ENCODE measurements around the gene PDE2A. TPM values are rescaled to one million over a fixed set of nuclear protein-coding genes. Genes with fewer than 3 reads are reported as not detected.

PDE2A gene
- total RNA-seq, 1 donor from 2014 or later = 0.11 TPM

DNA sequence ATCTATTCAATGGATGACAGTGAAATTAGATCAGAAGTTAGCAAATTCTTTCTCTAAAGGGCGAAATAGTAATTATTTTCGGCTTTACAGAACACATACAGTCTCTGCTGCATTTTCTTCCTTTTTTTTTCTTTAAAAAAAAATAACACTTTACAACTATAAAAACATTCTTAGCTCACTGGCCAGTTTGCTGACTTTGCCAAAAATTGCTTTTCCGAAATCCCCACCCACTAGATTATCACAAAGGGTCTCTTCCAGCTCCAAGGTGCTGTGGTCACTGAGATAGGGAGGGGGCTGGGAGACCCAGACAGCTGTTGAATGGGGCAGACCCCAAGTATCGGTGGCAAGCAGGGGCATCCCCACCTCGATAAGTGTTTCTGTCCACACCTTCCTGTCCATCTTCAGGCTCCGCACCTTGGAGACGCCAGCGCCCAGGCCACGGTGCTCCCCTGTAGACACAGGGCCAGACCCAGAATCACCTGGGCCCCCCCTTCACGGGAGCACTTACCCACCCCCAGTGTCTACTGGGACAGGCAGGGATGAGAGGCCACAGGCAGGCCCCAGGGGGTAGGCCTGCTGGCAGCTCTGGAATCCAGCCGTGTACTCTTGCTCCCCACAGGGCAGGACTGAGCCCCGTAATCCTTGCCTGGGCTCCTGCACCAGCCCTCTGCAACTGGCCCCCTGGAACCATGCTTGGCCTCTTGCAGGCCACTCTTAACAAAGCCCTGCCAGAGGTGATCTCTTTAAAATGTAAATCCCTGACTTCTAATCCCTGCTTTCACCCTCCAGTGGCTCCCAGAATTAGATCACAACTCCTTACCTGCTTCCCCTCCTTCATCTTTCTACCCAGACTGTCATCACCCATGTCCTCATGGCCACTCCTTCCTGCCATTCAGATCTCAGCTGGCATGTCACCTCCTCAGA, 31.5 kb upstream of the PDE2A start:
- H3K36me3 ChIP-seq = no peaks in the 10 kb centered on the region

DNA sequence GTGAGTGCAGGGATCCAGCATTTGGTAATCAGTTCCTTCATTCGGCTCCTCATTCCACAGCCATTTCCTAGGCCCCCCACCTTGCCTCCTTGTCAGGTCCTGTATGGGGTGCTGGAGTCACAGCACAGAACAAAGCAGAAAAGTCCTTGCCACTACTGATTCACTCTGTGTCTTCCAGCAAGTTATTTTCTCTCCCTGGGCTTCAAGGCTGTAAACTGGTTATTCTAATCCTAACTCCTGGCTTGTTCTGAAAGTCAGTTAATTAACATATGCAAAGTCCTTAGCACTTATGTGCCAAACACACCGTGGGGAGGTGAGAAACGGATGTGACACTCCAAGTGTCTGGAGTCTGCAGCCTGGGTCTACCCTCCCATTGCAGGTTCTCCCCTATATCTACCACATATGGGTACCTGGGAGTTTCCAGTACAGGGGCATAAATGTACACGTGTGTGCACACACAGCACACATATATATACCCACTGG, 30.6 kb upstream of the PDE2A start:
- peak overlapping the region; percentile 69 for H3K27ac Mint-ChIP-seq

More for the DNA sequence above, 31.5 kb upstream of the PDE2A start:
- Mint-ChIP-seq H3K9me3 (no peaks in the 10 kb centered on the region), H3K4me3 (peak overlapping the region; percentile 43), H3K27ac (peak overlapping the region; percentile 92), H3K27me3 (ENCODE audit: insufficient read depth, low read depth) (peaks cover 5% of the 10 kb centered on the region), H3K36me3 (no peaks in the 10 kb centered on the region), H3K4me1 (peaks cover 57% of the 10 kb centered on the region)
- no peaks in the 10 kb centered on the region for H3K27me3 ChIP-seq
- peak overlapping the region; percentile 75 for H3K4me2 ChIP-seq
- no peaks in the 10 kb centered on the region for H3K9me3 ChIP-seq (ENCODE audit: low read depth)
- TF ChIP-seq, protein P1, sequence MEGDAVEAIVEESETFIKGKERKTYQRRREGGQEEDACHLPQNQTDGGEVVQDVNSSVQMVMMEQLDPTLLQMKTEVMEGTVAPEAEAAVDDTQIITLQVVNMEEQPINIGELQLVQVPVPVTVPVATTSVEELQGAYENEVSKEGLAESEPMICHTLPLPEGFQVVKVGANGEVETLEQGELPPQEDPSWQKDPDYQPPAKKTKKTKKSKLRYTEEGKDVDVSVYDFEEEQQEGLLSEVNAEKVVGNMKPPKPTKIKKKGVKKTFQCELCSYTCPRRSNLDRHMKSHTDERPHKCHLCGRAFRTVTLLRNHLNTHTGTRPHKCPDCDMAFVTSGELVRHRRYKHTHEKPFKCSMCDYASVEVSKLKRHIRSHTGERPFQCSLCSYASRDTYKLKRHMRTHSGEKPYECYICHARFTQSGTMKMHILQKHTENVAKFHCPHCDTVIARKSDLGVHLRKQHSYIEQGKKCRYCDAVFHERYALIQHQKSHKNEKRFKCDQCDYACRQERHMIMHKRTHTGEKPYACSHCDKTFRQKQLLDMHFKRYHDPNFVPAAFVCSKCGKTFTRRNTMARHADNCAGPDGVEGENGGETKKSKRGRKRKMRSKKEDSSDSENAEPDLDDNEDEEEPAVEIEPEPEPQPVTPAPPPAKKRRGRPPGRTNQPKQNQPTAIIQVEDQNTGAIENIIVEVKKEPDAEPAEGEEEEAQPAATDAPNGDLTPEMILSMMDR (IDR thresholded peaks at IDR 0.05) = no peak
- TF ChIP-seq EZH2phosphoT487 (IDR thresholded peaks at IDR 0.05) (peak; percentile 45), EZH2 (IDR thresholded peaks at IDR 0.05) (no peak)
- peaks cover 53% of the 10 kb centered on the region for H3K4me1 ChIP-seq
- H3K4me3 ChIP-seq = peak overlapping the region; percentile 18
- no peak overlapping the region for H3K9ac ChIP-seq
- no peaks in the 10 kb centered on the region for H3K79me2 ChIP-seq (ENCODE audit: low read depth)
- H3F3A ChIP-seq (ENCODE audit: low read depth) = peaks cover 33% of the 10 kb centered on the region
- peaks cover 44% of the 10 kb centered on the region for H4K20me1 ChIP-seq (ENCODE audit: low read depth)
- no peak overlapping the region for H3K27ac ChIP-seq
- no peak overlapping the region for H2AFZ ChIP-seq (replicated peaks)
- peak; percentile 88 for DNase-seq (ENCODE audit: low spot score)

GRCh38 chr11:72704028-72704782, 30.0 kb upstream of the PDE2A start:
- no peak for TF ChIP-seq EZH2 (IDR thresholded peaks at IDR 0.05)
- TF ChIP-seq, protein P1 (IDR thresholded peaks at IDR 0.05) = peak; percentile 4
- Histone ChIP-seq H3K4me1 (peaks cover 53% of the 10 kb centered on the region), H3K36me3 (no peaks in the 10 kb centered on the region), H3K27ac (no peak overlapping the region), H2AFZ (replicated peaks) (no peak overlapping the region), H3K79me2 (ENCODE audit: low read depth) (no peaks in the 10 kb centered on the region), H3K9ac (no peak overlapping the region), H3K4me3 (no peak overlapping the region), H3F3A (ENCODE audit: low read depth) (peaks cover 33% of the 10 kb centered on the region), H3K4me2 (peak overlapping the region; percentile 75), H3K9me3 (ENCODE audit: low read depth) (no peaks in the 10 kb centered on the region), H4K20me1 (ENCODE audit: low read depth) (peaks cover 44% of the 10 kb centered on the region), H3K27me3 (no peaks in the 10 kb centered on the region)
- DNase-seq (ENCODE audit: low spot score) = no peak
- peaks cover 3% of the 10 kb centered on the region for H3K27me3 Mint-ChIP-seq (ENCODE audit: insufficient read depth, low read depth)
- no peak overlapping the region for H3K4me3 Mint-ChIP-seq
- peak overlapping the region; percentile 69 for H3K27ac Mint-ChIP-seq
- H3K4me1 Mint-ChIP-seq = peaks cover 60% of the 10 kb centered on the region
- H3K36me3 Mint-ChIP-seq = no peaks in the 10 kb centered on the region
- no peaks in the 10 kb centered on the region for H3K9me3 Mint-ChIP-seq

More for the DNA sequence above, 30.6 kb upstream of the PDE2A start:
- no peak overlapping the region for H3K4me3 Mint-ChIP-seq
- H3K27me3 Mint-ChIP-seq (ENCODE audit: insufficient read depth, low read depth) = peaks cover 5% of the 10 kb centered on the region
- Histone ChIP-seq H3K36me3 (no peaks in the 10 kb centered on the region), H3K27ac (no peak overlapping the region), H3K79me2 (ENCODE audit: low read depth) (no peaks in the 10 kb centered on the region), H4K20me1 (ENCODE audit: low read depth) (peaks cover 44% of the 10 kb centered on the region), H3F3A (ENCODE audit: low read depth) (peaks cover 33% of the 10 kb centered on the region), H3K4me3 (no peak overlapping the region), H3K27me3 (no peaks in the 10 kb centered on the region), H3K4me2 (peak overlapping the region; percentile 75), H3K4me1 (peaks cover 53% of the 10 kb centered on the region), H3K9me3 (ENCODE audit: low read depth) (no peaks in the 10 kb centered on the region), H2AFZ (replicated peaks) (no peak overlapping the region), H3K9ac (no peak overlapping the region)
- TF ChIP-seq, protein P1 (IDR thresholded peaks at IDR 0.05) = no peak
- TF ChIP-seq EZH2 (IDR thresholded peaks at IDR 0.05) (no peak), EZH2phosphoT487 (IDR thresholded peaks at IDR 0.05) (no peak)
- peaks cover 60% of the 10 kb centered on the region for H3K4me1 Mint-ChIP-seq
- no peaks in the 10 kb centered on the region for H3K9me3 Mint-ChIP-seq
- H3K36me3 Mint-ChIP-seq = no peaks in the 10 kb centered on the region
- no peak for DNase-seq (ENCODE audit: low spot score)

All from neural progenitor cell (in vitro differentiated cells).